Measurements from ENCODE around the gene MSMB.

DNA sequence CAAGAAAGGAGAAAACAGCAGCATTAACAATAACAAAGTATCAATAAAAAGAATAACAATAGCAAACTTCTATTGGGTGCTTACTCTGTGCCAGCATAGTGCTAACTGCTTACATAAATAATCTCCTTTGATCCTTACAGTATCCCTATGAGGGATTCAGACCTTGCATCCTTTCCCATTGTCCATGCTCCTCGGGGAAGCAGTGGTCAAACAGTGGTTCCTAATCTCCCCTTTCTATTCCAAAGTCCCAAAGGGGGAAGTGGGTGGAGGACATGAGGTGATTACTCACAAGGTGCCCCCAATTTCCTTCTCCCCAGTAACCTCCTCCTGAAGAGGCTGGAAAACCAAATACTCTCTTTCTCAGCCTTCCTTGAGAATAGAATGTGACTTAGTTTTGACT is 22.0 kb upstream of the MSMB start:
- TF ChIP-seq, protein P1, sequence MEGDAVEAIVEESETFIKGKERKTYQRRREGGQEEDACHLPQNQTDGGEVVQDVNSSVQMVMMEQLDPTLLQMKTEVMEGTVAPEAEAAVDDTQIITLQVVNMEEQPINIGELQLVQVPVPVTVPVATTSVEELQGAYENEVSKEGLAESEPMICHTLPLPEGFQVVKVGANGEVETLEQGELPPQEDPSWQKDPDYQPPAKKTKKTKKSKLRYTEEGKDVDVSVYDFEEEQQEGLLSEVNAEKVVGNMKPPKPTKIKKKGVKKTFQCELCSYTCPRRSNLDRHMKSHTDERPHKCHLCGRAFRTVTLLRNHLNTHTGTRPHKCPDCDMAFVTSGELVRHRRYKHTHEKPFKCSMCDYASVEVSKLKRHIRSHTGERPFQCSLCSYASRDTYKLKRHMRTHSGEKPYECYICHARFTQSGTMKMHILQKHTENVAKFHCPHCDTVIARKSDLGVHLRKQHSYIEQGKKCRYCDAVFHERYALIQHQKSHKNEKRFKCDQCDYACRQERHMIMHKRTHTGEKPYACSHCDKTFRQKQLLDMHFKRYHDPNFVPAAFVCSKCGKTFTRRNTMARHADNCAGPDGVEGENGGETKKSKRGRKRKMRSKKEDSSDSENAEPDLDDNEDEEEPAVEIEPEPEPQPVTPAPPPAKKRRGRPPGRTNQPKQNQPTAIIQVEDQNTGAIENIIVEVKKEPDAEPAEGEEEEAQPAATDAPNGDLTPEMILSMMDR (IDR thresholded peaks at IDR 0.05) = no peak
- TF ChIP-seq POLR2AphosphoS5 (IDR thresholded peaks at IDR 0.05) (no peak), POLR2A (IDR thresholded peaks at IDR 0.05) (no peak)

All from breast epithelium (tissue), 3 donors.